A673 (cell line): Measurements from ENCODE around the gene ETV6.

Experiments
- EZH2 ChIP-seq: fragments of 200-600 bp; sonication (generic); IDR thresholded peaks from 2 replicates; pipeline ENCODE4 v1.6.1; 2017; ENCODE audit warnings: borderline replicate concordance, low read depth, mild to moderate bottlenecking, mixed read lengths, antibody characterized with exemption, low read length; ENCODE audit not compliant: poor library complexity, severe bottlenecking
- TF ChIP-seq, protein P1 (sequence below): fragments of 300-800, 200-600 bp; sonication (generic); conservative IDR thresholded peaks from 2 replicates; pipeline ENCODE4 v1.5.1; 2017; ENCODE audit warnings: low read depth, mild to moderate bottlenecking, antibody characterized with exemption, low read length, moderate library complexity, mixed read lengths

GRCh38 chr12:11677752-11678151 lies 28.3 kb downstream of the ETV6 start:
- TF ChIP-seq, protein P1, sequence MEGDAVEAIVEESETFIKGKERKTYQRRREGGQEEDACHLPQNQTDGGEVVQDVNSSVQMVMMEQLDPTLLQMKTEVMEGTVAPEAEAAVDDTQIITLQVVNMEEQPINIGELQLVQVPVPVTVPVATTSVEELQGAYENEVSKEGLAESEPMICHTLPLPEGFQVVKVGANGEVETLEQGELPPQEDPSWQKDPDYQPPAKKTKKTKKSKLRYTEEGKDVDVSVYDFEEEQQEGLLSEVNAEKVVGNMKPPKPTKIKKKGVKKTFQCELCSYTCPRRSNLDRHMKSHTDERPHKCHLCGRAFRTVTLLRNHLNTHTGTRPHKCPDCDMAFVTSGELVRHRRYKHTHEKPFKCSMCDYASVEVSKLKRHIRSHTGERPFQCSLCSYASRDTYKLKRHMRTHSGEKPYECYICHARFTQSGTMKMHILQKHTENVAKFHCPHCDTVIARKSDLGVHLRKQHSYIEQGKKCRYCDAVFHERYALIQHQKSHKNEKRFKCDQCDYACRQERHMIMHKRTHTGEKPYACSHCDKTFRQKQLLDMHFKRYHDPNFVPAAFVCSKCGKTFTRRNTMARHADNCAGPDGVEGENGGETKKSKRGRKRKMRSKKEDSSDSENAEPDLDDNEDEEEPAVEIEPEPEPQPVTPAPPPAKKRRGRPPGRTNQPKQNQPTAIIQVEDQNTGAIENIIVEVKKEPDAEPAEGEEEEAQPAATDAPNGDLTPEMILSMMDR: no peak
- no peak for TF ChIP-seq EZH2
